ENCODE data around the gene UBL4B. TPM values are rescaled to one million over a fixed set of nuclear protein-coding genes. Genes with fewer than 3 reads are reported as not detected.

Gene UBL4B
- total RNA-seq, 1 experiment from 2014 or later: not detected

- peaks cover 23 to 38% of the 10 kb centered on the region in 2 experiments for H3K4me1 Mint-ChIP-seq
- no peaks in the 10 kb centered on the region; a peak in 1 of 7 replicates for H3K36me3 Mint-ChIP-seq (ENCODE audit: insufficient read depth in 1 of 3, low read depth in 3 of 3)
- peak; percentile 52 for DNase-seq
- no peaks in the 10 kb centered on the region; a peak in 1 of 5 replicates for H3K9me3 Mint-ChIP-seq
- H4K20me1 ChIP-seq (ENCODE audit: control insufficient read depth, insufficient read depth, insufficient read length): no peaks in the 10 kb centered on the region
- no peaks in the 10 kb centered on the region for H3K9me3 ChIP-seq (ENCODE audit: control insufficient read depth, low read depth, low read length)
- H4K8ac ChIP-seq (replicated peaks; ENCODE audit: insufficient read length, low read depth, low read length): no peak overlapping the region
- no peak overlapping the region for H2BK120ac ChIP-seq (ENCODE audit: low read depth, low read length, poor library complexity, severe bottlenecking)
- H3K56ac ChIP-seq (ENCODE audit: insufficient read length, low read depth, low read length): no peak overlapping the region
- no peak overlapping the region for H3K4me2 ChIP-seq (ENCODE audit: insufficient read depth, insufficient read length, low read length)
- peaks cover 10% of the 10 kb centered on the region for H3K23me2 ChIP-seq (ENCODE audit: insufficient read length, low read depth, low read length, poor library complexity, severe bottlenecking)
- no peak overlapping the region for H2BK20ac ChIP-seq (ENCODE audit: low read depth, low read length, poor library complexity, severe bottlenecking)
- no peak overlapping the region for H3K27ac Mint-ChIP-seq
- no peak overlapping the region for H3K23ac ChIP-seq (ENCODE audit: insufficient read length, low read depth, low read length)
- H2AFZ ChIP-seq (ENCODE audit: low read length): no peak overlapping the region
- H3K79me2 ChIP-seq (ENCODE audit: insufficient read depth, low read length): no peaks in the 10 kb centered on the region
- H3K9ac ChIP-seq (ENCODE audit: extremely low read depth, insufficient read length, low read length): no peak overlapping the region
- peaks cover 40% of the 10 kb centered on the region for H3K27me3 ChIP-seq (ENCODE audit: insufficient read depth, low read length)
- TF ChIP-seq CTCF (conservative IDR thresholded peaks at IDR 0.05): peak; percentile 72
- H3K14ac ChIP-seq (ENCODE audit: insufficient read depth, low read length): no peak overlapping the region
- peaks cover 64% of the 10 kb centered on the region for H3K27me3 Mint-ChIP-seq (ENCODE audit: low read depth)
- H2BK15ac ChIP-seq (ENCODE audit: low read depth, low read length): no peak overlapping the region
- H3K79me1 ChIP-seq (ENCODE audit: insufficient read depth, low read depth, low read length, poor library complexity, severe bottlenecking): no peaks in the 10 kb centered on the region
- H3K4me1 ChIP-seq (ENCODE audit: insufficient read depth, low read length): no peaks in the 10 kb centered on the region
- no peak overlapping the region for H2AK5ac ChIP-seq (ENCODE audit: insufficient read length, low read length)
- no peak overlapping the region for H3K27ac ChIP-seq (ENCODE audit: insufficient read length, low read depth, low read length)
- no peak overlapping the region for H3K4ac ChIP-seq (ENCODE audit: low read depth, low read length)
- no peak overlapping the region for H4K5ac ChIP-seq (ENCODE audit: insufficient read length, low read depth, low read length)
- WGBS (ENCODE audit: extremely low coverage, insufficient read length, low lambda C conversion rate): no CpG with 5 or more reads among the region's 15 CpGs
- H2BK12ac ChIP-seq (ENCODE audit: insufficient read length, low read depth, low read length): no peak overlapping the region
- no peak overlapping the region for H3K4me3 Mint-ChIP-seq
- no peak overlapping the region for H3T11ph ChIP-seq (ENCODE audit: low read length)
- no peak overlapping the region for H4K91ac ChIP-seq (ENCODE audit: insufficient read length, low read depth, low read length)
- H3K18ac ChIP-seq (ENCODE audit: insufficient read length, low read depth, low read length): no peak overlapping the region
- no peak overlapping the region for H2BK5ac ChIP-seq (ENCODE audit: insufficient read length, low read length)
Observed at GRCh38 chr1:110087812-110088738, 24.2 kb upstream of the UBL4B start.
